Fibroblast of peridontal ligament (primary cell): ENCODE measurements around the gene TMEM81.

Experiments used
- DNase-seq: peaks from one replicate; pipeline ENCODE4 v3.0.0-alpha.2; 2010; ENCODE audit errors: extremely low read depth

The TMEM81 gene

GRCh38 chr1:205084360-205084759 lies at the start of gene TMEM81:
Gene TMEM81 (minus strand): TSS chr1:205084460. CDS start chr1:205084320, 140 bp downstream.
- DNase-seq: no peak

GRCh38 chr1:205133287-205133686 lies 49.0 kb upstream of the TMEM81 start:
- no peak for DNase-seq

- no peak for DNase-seq
These were observed 45.3 kb upstream of the TMEM81 start for GRCh38 chr1:205129447-205130029.

GRCh38 chr1:205128050-205128449 lies 43.8 kb upstream of the TMEM81 start:
- DNase-seq: no peak

GRCh38 chr1:205127646-205128045 lies 43.4 kb upstream of the TMEM81 start:
- no peak for DNase-seq

- no peak for DNase-seq
These were observed 40.5 kb upstream of the TMEM81 start for GRCh38 chr1:205124726-205125125.

- no peak for DNase-seq
These were observed 38.2 kb upstream of the TMEM81 start for GRCh38 chr1:205122489-205122882.

GRCh38 chr1:205121660-205122488 lies 37.6 kb upstream of the TMEM81 start, which contains the start of gene RBBP5:
Gene RBBP5 (minus strand): TSS chr1:205121978. CDS start chr1:205121873, 105 bp downstream.
- peak; percentile 99 for DNase-seq

- no peak for DNase-seq
These were observed 34.5 kb upstream of the TMEM81 start for GRCh38 chr1:205118752-205119151.

GRCh38 chr1:205111354-205111753 lies 27.1 kb upstream of the TMEM81 start:
- DNase-seq: no peak

- DNase-seq: no peak
These were observed 25.5 kb upstream of the TMEM81 start for GRCh38 chr1:205109711-205110110.

- no peak for DNase-seq
These were observed 25.0 kb upstream of the TMEM81 start for GRCh38 chr1:205109269-205109668.

GRCh38 chr1:205108464-205108863 lies 24.2 kb upstream of the TMEM81 start:
- peak; percentile 37 for DNase-seq

- no peak for DNase-seq
These were observed 23.1 kb upstream of the TMEM81 start for GRCh38 chr1:205107327-205107726.

GRCh38 chr1:205102404-205102803 lies 18.1 kb upstream of the TMEM81 start:
- DNase-seq: no peak

- no peak for DNase-seq
These were observed 14.0 kb upstream of the TMEM81 start for GRCh38 chr1:205098242-205098641.

GRCh38 chr1:205095422-205095821 lies 11.2 kb upstream of the TMEM81 start:
- DNase-seq: no peak

- peak; percentile 43 for DNase-seq
These were observed 6.9 kb upstream of the TMEM81 start for GRCh38 chr1:205091043-205091740.

GRCh38 chr1:205088341-205088740 lies 4.1 kb upstream of the TMEM81 start:
- DNase-seq: peak; percentile 19

- DNase-seq: no peak
These were observed 1.8 kb downstream of the TMEM81 start for GRCh38 chr1:205082431-205082830.

- DNase-seq: peak; percentile 74
These were observed 6.3 kb downstream of the TMEM81 start for GRCh38 chr1:205077934-205078311.

GRCh38 chr1:205077158-205077933 lies 6.9 kb downstream of the TMEM81 start:
- DNase-seq: peak; percentile 31
